Psoas muscle (tissue), 8 donors: ENCODE measurements around the gene TMEM255B. TPM values are rescaled to one million over a fixed set of nuclear protein-coding genes. Genes with fewer than 3 reads are reported as not detected.

ENCODE experiments used
- ATAC-seq, 4 donors: fragments of 200-7000 bp; cut with Tn5 transposase; one replicate each; pipeline ENCODE4 v1.9.1; 2020; ENCODE audit warnings: moderate library complexity in 3 of 4, mild to moderate bottlenecking in 2 of 4
- DNase-seq, 2 donors: peaks; one replicate each; pipeline ENCODE4 v3.0.0-alpha.2; 2020
- H3K27ac ChIP-seq: fragments of 200-600 bp; one replicate; pipeline ENCODE4 v1.8.0; 2022
- H3K27me3 ChIP-seq, 3 donors: fragments of 200-600 bp in 1 of 3; one replicate each; pipeline versions ENCODE4 v1.6.1 to v1.8.0; 2013 to 2022; ENCODE audit warnings: low read length in 2 of 3, mild to moderate bottlenecking in 2 of 3, moderate library complexity in 1 of 3; ENCODE audit not compliant: insufficient read depth in 3 of 3
- H3K36me3 ChIP-seq, 2 donors: fragments of 200-600 bp in 1 of 2; one replicate each; pipeline versions ENCODE4 v1.6.1 to v1.8.0; 2013 to 2022; ENCODE audit warnings: low read depth in 1 of 2, mild to moderate bottlenecking in 1 of 2, moderate library complexity in 1 of 2; ENCODE audit not compliant: insufficient read depth in 1 of 2
- H3K4me1 ChIP-seq: fragments of 200-600 bp; one replicate; pipeline ENCODE4 v1.8.0; 2022
- H3K4me3 ChIP-seq: fragments of 200-600 bp; one replicate; pipeline ENCODE4 v1.8.0; 2022; ENCODE audit warnings: mild to moderate bottlenecking
- H3K9me3 ChIP-seq: fragments of 200-600 bp; one replicate; pipeline ENCODE4 v1.8.0; 2022
- WGBS, 3 donors: extraction: QIAGEN DNeasy Blood & Tissue Kit; methylation state at CpG; one replicate each; pipeline versions ENCODE4 v1.1.6 to v1.1.7; 2013; 5-methylcytosine and 5-hydroxymethylcytosine counted together
- intact Hi-C, 2 donors: fragments of 100-400 bp; cut with DNase I; formaldehyde crosslinking; loops; one replicate each; pipeline versions ENCODE4 v1.11.0 to v1.14.2; 2022
- polyA plus RNA-seq, 3 donors: library from polyadenylated mRNA; stranded (reverse); fragments of 200-250 nt; gene quantifications; one replicate each; pipeline ENCODE4 v1.2.3, GENCODE V29; 2013
- total RNA-seq, 4 donors: library from RNA; stranded (reverse); fragmentation: NEBNext Ultra II Directional in 2 of 4; extraction: Animal tissue kit (Norgen Biotek cat#: 25700) in 2 of 4; gene quantifications; one replicate each; pipeline versions ENCODE4 v1.2.1 to v1.2.4, GENCODE V29; 2021 to 2023
- TF ChIP-seq, protein P1 (sequence below): fragments of 200-600 bp; IDR thresholded peaks from one replicate; pipeline ENCODE4 v1.8.0; 2022; ENCODE audit warnings: antibody characterized with exemption
- donor health status: healthy with polysubstance abuse.
- donor health status: DM: no; HTN: no; CAD: no; lungs with moderate emphysema.
- donor health status: Bipolar disorder and iron deficiency.
- donor health status: healthy.
- donor health status: DM: yes; HTN: yes; CAD: no.
- donor health status: DM: no; HTN: no; CAD: no.
- donor health status: DM: no; HTN: no; CAD: no.
- donor health status: DM: yes; HTN: yes; CAD: no.

The TMEM255B gene
- total and polyA plus RNA-seq, 7 donors = 0.45 to 5.1 (median 2.1) TPM

DNA sequence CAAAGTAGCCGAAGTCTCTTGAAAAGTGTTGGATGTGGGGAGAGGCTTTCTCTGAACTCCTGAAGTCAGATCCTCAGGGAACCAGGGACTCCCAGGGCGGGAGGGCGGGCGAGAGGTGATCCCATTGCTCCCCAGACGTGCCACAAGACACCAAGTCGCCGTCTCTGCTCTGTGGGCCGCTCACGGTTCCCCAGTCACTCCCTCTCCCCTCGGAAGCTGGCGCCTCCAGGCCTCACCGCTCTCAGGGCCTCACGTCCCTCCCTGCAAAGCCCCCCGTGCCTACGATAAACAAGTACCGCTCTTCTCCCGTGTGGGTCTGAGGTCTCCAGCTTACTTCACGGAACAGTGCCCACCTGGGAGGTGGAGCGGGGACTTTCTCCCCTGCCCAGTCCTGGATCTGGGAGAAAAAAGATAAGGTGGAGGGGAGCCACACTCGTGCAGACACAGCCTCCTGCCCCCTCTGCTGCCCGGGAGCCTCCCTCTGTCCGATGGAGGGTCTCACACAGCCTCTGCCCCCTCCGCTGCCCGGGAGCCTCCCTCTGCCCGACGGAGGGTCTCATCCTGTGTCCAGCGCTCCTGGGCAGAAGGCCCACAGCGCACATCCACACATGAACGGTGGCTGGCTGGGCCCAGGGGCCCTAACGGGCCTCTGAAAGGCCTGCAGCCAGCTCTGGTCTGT, 54.2 kb downstream of the TMEM255B start:
- DNase-seq = peak in 1 of 2 donors; percentile 11
- TF ChIP-seq, protein P1, sequence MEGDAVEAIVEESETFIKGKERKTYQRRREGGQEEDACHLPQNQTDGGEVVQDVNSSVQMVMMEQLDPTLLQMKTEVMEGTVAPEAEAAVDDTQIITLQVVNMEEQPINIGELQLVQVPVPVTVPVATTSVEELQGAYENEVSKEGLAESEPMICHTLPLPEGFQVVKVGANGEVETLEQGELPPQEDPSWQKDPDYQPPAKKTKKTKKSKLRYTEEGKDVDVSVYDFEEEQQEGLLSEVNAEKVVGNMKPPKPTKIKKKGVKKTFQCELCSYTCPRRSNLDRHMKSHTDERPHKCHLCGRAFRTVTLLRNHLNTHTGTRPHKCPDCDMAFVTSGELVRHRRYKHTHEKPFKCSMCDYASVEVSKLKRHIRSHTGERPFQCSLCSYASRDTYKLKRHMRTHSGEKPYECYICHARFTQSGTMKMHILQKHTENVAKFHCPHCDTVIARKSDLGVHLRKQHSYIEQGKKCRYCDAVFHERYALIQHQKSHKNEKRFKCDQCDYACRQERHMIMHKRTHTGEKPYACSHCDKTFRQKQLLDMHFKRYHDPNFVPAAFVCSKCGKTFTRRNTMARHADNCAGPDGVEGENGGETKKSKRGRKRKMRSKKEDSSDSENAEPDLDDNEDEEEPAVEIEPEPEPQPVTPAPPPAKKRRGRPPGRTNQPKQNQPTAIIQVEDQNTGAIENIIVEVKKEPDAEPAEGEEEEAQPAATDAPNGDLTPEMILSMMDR = no peak
- ATAC-seq = no peak

DNA sequence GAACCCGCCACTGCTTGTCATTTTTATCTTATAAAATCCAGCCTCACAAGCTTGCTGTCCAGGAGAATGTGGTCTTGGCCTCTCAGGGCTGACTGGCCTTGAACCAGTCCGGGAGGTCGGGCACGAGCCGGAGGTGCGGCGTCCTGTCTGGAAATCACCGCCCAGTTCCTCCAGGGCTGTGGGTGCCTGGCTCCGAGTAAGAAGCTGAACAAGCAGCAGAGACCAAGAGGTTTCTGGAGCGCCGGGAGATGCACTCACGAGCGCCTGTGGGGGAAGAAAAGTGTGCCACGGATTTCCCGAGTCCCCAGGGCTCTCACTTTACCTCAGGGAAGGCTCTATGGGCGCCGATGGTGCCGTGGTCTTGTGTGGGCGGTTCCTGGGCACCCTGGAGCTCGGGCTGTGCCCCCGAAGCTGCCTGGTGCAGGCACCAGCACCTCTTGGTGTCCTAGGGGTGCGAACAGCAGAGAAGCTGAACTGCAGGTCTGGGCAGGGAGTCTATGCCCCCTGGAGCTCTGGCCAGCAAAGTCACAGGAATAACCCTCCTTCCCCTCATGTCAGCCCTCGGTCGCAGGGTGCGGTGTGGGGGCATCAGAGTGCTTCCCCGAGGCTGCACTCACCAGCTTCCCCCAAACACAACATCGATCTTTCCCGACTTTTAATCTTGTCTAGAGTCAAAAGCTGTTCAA, 54.9 kb downstream of the TMEM255B start:
- H3K4me1 ChIP-seq = peaks cover 18% of the 10 kb centered on the region
- WGBS, 3 donors = 75 to 80% (median 75%) methylated on average over 28 of the region's 28 CpGs
- intact Hi-C loops = no loop called here
- no peak overlapping the region for H3K27ac ChIP-seq
- peaks cover 0 to 2% (median 0%) of the 10 kb centered on the region in 3 donors for H3K27me3 ChIP-seq
- DNase-seq (peak in 1 of 2 donors; percentile 27), ATAC-seq (no peak)
- no peak overlapping the region for H3K4me3 ChIP-seq
- H3K36me3 ChIP-seq = no peaks in the 10 kb centered on the region
- H3K9me3 ChIP-seq = no peaks in the 10 kb centered on the region
- TF ChIP-seq, protein P1 = no peak

More for the DNA sequence above, 54.2 kb downstream of the TMEM255B start:
- Histone ChIP-seq H3K4me1 (peaks cover 15% of the 10 kb centered on the region), H3K4me3 (no peak overlapping the region), H3K27ac (no peak overlapping the region), H3K36me3 (no peaks in the 10 kb centered on the region), H3K27me3 (peaks cover 0 to 2% (median 0%) of the 10 kb centered on the region in 3 donors), H3K9me3 (no peaks in the 10 kb centered on the region)
- WGBS, 3 donors = 85 to 88% (median 87%) methylated on average over 29 to 30 of the region's 30 CpGs
- intact Hi-C loops = no loop called here

DNA sequence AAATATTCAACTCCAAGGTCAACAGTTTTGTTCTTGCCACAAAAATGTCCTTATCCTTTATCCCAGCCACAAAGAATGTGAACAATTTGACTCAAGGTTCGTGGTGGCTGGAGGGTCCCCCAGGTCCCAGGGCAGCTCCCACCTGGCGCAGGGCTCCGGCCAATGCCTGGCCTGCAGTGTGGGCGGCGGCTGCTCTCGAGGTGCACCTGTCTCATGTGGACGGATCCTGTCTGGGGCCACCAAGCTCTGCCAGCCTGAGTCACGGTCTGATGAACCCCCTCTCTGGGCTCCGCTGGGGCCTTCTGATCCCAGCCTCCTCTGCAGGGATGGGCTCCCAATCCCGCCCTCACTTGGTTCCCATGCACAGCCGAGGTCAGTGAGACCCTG, 55.4 kb downstream of the TMEM255B start:
- 72 to 78% (median 78%) methylated on average over 11 of the region's 11 CpGs for WGBS, 3 donors
- TF ChIP-seq, protein P1 = no peak
- H3K4me1 ChIP-seq = peaks cover 19% of the 10 kb centered on the region
- no peaks in the 10 kb centered on the region for H3K9me3 ChIP-seq
- no peak overlapping the region for H3K4me3 ChIP-seq
- H3K27me3 ChIP-seq = peaks cover 0 to 2% (median 0%) of the 10 kb centered on the region in 3 donors
- DNase-seq (no peak), ATAC-seq (no peak)
- intact Hi-C loops = no loop called here
- no peak overlapping the region for H3K27ac ChIP-seq
- H3K36me3 ChIP-seq = no peaks in the 10 kb centered on the region

DNA sequence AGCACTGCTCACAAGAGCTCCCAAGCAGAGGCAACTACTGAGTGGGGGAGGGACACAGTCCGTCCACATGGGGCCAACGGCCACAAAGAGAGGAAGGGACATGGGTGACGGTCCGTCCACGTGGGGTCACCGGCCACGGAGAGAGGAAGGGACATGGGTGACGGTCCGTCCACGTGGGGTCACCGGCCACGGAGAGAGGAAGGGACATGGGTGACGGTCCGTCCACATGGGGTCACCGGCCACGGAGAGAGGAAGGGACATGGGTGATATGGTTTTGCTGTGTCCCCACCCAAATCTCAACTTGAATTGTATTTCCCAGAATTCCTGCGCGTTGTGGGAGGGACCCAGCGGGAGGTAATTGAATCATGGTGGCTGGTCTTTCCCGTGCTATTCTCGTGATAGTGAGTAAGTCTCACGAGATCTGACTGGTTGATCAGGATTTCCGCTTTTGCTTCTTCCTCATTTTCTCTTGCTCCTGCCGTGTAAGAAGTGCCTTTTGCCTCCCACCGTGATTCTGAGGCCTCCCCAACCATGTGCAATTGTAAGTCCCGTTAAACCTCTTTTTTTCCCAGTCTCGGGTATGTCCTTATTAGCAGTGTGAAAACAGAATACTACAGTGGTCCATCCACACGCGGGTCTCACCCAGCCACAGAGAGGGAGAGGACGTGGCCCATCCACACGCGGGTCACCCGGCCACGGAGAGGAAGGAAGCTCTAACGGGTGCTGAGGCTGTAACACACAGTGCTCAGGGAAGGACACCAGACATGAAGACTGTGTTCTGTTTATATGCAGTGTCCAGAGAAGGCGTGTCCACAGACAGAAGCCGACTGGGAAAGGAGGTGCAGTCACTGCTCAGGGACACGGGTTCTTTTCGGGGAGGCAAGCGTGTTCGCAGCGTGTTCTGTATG, 56.4 kb downstream of the TMEM255B start:
- Histone ChIP-seq H3K9me3 (no peaks in the 10 kb centered on the region), H3K27me3 (peaks cover 0 to 2% (median 0%) of the 10 kb centered on the region in 3 donors), H3K4me1 (peaks cover 29% of the 10 kb centered on the region), H3K4me3 (peak overlapping the region; percentile 11), H3K36me3 (no peaks in the 10 kb centered on the region), H3K27ac (no peak overlapping the region)
- 74 to 82% (median 79%) methylated on average over 42 of the region's 42 CpGs for WGBS, 3 donors
- TF ChIP-seq, protein P1 = no peak
- DNase-seq (no peak), ATAC-seq (no peak)
- intact Hi-C loops = loop anchor here (2.0 to 5.0 kb wide), 4 partner anchors 89 to 412 kb away; no protein-coding TSS in a partner anchor
